ENCODE measurements around the gene C1QTNF3.

- TF ChIP-seq CTCF (IDR thresholded peaks at IDR 0.05) (no peak), POLR2AphosphoS5 (IDR thresholded peaks at IDR 0.05) (no peak), POLR2A (IDR thresholded peaks at IDR 0.05) (no peak)
Observed at GRCh38 chr5:33973271-33973670, 69.7 kb downstream of the C1QTNF3 start.
